ENCODE results near the gene WDR90.

DNA sequence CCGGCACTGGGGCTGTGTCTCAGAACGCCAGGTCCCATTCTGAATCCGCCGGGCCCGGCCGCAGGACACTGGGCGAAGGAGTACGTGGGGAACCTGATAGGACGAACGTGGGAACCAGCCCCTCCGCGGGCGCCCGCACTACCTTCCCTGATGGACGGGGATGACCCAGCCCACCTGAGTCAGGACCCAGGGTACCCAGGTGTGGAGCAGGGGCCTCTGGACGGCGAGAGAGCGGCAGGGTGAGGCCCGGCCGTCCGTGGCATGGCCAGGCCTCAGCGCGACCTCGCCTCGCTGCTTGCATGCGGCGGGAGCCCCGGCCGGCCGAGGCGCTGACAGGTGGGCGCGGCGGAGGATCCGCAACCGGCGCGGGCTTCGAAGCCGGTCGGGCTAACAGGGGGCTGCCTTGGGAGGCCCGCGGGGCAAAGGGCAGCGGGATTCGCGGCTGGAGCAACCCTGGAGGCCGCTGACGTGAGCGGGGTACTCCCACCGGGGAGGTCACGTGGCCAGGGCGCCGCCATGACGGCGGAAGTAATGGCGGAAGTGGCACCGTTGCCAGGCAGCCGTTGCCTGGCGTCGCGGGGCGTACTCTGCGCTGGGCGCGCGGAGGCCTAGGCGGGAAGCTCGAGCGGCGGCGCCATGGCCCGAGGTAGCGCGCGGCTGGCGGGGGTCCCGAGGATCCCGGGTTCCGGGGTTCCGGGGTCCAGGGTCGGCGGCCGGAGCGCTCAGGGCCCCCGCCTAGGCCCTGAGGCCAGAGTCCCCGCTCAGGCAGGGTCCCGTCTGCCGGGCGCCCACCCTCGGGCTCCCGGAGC, at the start of gene WDR90:
- TF ChIP-seq BHLHE40 (IDR thresholded peaks at IDR 0.05; ENCODE audit: low read depth, low read length) (no peak), BCL3 (IDR thresholded peaks at IDR 0.05) (no peak), JUNB (IDR thresholded peaks at IDR 0.05) (no peak), TP53 (CRISPR knock-in tag; IDR thresholded peaks at IDR 0.05) (peak; percentile 96), JUN (IDR thresholded peaks at IDR 0.05) (peak in 1 of 2 experiments; percentile 78; a peak in 3 of 5 replicates), CTCF (IDR thresholded peaks at IDR 0.05) (no peak), MAFK (IDR thresholded peaks at IDR 0.05; ENCODE audit: partially characterized antibody) (no peak), FOSL2 (IDR thresholded peaks at IDR 0.05) (no peak), FOSL2 (CRISPR knock-in tag; IDR thresholded peaks at IDR 0.05) (0 out of 2 replicates have a peak, but pooled peaks have one; percentile 10), RAD21 (conservative IDR thresholded peaks at IDR 0.05 in 1 of 2, IDR thresholded peaks at IDR 0.05 in 1 of 2) (no peak), ZFP36 (IDR thresholded peaks at IDR 0.05; ENCODE audit: borderline replicate concordance, partially characterized antibody) (no peak), RFX5 (IDR thresholded peaks at IDR 0.05) (peak; percentile 94)
- TF ChIP-seq, protein P1, sequence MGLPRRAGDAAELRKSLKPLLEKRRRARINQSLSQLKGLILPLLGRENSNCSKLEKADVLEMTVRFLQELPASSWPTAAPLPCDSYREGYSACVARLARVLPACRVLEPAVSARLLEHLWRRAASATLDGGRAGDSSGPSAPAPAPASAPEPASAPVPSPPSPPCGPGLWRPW (IDR thresholded peaks at IDR 0.05), result no peak
- TF ChIP-seq, protein P2, sequence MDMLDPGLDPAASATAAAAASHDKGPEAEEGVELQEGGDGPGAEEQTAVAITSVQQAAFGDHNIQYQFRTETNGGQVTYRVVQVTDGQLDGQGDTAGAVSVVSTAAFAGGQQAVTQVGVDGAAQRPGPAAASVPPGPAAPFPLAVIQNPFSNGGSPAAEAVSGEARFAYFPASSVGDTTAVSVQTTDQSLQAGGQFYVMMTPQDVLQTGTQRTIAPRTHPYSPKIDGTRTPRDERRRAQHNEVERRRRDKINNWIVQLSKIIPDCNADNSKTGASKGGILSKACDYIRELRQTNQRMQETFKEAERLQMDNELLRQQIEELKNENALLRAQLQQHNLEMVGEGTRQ (IDR thresholded peaks at IDR 0.05), result peak; percentile 96
